ENCODE results near the gene PTGFRN.

PTGFRN gene

GRCh38 chr1:117001254-117001927 is 91.7 kb downstream of the PTGFRN start, which contains the start of gene CD101:
TSS of gene CD101 (plus strand) at chr1:117001760. CDS start at chr1:117001818, 58 bp downstream.
- Histone ChIP-seq H3K4me1 (ENCODE audit: control insufficient read depth, insufficient read depth, low read length) (peaks cover 5% of the 10 kb centered on the region), H3K9me3 (ENCODE audit: control insufficient read depth, low read length) (no peaks in the 10 kb centered on the region), H3K4me3 (ENCODE audit: low read length) (no peak within 1 kb of the TSS), H3K36me3 (ENCODE audit: control insufficient read depth, insufficient read depth, low read length) (no peaks in the 10 kb centered on the region), H3K27me3 (ENCODE audit: control insufficient read depth, insufficient read depth, low read length) (no peaks in the 10 kb centered on the region), H3K9ac (ENCODE audit: low read length) (no peak within 1 kb of the TSS)

- Histone ChIP-seq H3K9me3 (ENCODE audit: control insufficient read depth, low read length) (no peaks in the 10 kb centered on the region), H3K4me3 (ENCODE audit: low read length) (no peak overlapping the region), H3K27me3 (ENCODE audit: control insufficient read depth, insufficient read depth, low read length) (no peaks in the 10 kb centered on the region), H3K9ac (ENCODE audit: low read length) (no peak overlapping the region), H3K36me3 (ENCODE audit: control insufficient read depth, insufficient read depth, low read length) (no peaks in the 10 kb centered on the region), H3K4me1 (ENCODE audit: control insufficient read depth, insufficient read depth, low read length) (peaks cover 5% of the 10 kb centered on the region)
Observed at GRCh38 chr1:117003223-117003875, 93.6 kb downstream of the PTGFRN start.

- Histone ChIP-seq H3K36me3 (ENCODE audit: control insufficient read depth, insufficient read depth, low read length) (no peaks in the 10 kb centered on the region), H3K4me3 (ENCODE audit: low read length) (no peak overlapping the region), H3K9me3 (ENCODE audit: control insufficient read depth, low read length) (no peaks in the 10 kb centered on the region), H3K4me1 (ENCODE audit: control insufficient read depth, insufficient read depth, low read length) (no peaks in the 10 kb centered on the region), H3K27me3 (ENCODE audit: control insufficient read depth, insufficient read depth, low read length) (no peaks in the 10 kb centered on the region), H3K9ac (ENCODE audit: low read length) (no peak overlapping the region)
Observed at GRCh38 chr1:117007719-117008013, 98.0 kb downstream of the PTGFRN start.

- Histone ChIP-seq H3K9me3 (ENCODE audit: control insufficient read depth, low read length) (no peaks in the 10 kb centered on the region), H3K36me3 (ENCODE audit: control insufficient read depth, insufficient read depth, low read length) (no peaks in the 10 kb centered on the region), H3K4me3 (ENCODE audit: low read length) (no peak overlapping the region), H3K9ac (ENCODE audit: low read length) (no peak overlapping the region), H3K4me1 (ENCODE audit: control insufficient read depth, insufficient read depth, low read length) (no peaks in the 10 kb centered on the region), H3K27me3 (ENCODE audit: control insufficient read depth, insufficient read depth, low read length) (no peaks in the 10 kb centered on the region)
Observed at GRCh38 chr1:117008656-117009055, 98.9 kb downstream of the PTGFRN start.

GRCh38 chr1:117009132-117009531 is 99.4 kb downstream of the PTGFRN start:
- H3K9ac ChIP-seq (ENCODE audit: low read length), result no peak overlapping the region
- H3K4me1 ChIP-seq (ENCODE audit: control insufficient read depth, insufficient read depth, low read length), result no peaks in the 10 kb centered on the region
- H3K36me3 ChIP-seq (ENCODE audit: control insufficient read depth, insufficient read depth, low read length), result no peaks in the 10 kb centered on the region
- no peaks in the 10 kb centered on the region for H3K27me3 ChIP-seq (ENCODE audit: control insufficient read depth, insufficient read depth, low read length)
- H3K9me3 ChIP-seq (ENCODE audit: control insufficient read depth, low read length), result no peaks in the 10 kb centered on the region
- H3K4me3 ChIP-seq (ENCODE audit: low read length), result no peak overlapping the region

- Histone ChIP-seq H3K9me3 (ENCODE audit: control insufficient read depth, low read length) (no peaks in the 10 kb centered on the region), H3K27me3 (ENCODE audit: control insufficient read depth, insufficient read depth, low read length) (no peaks in the 10 kb centered on the region), H3K9ac (ENCODE audit: low read length) (no peak overlapping the region), H3K4me1 (ENCODE audit: control insufficient read depth, insufficient read depth, low read length) (no peaks in the 10 kb centered on the region), H3K36me3 (ENCODE audit: control insufficient read depth, insufficient read depth, low read length) (no peaks in the 10 kb centered on the region), H3K4me3 (ENCODE audit: low read length) (no peak overlapping the region)
Observed at GRCh38 chr1:117010310-117010969, 100.7 kb downstream of the PTGFRN start.

GRCh38 chr1:117011334-117011733 is 101.6 kb downstream of the PTGFRN start:
- H3K4me1 ChIP-seq (ENCODE audit: control insufficient read depth, insufficient read depth, low read length), result no peaks in the 10 kb centered on the region

GRCh38 chr1:117013309-117013858 is 103.7 kb downstream of the PTGFRN start:
- H3K4me1 ChIP-seq (ENCODE audit: control insufficient read depth, insufficient read depth, low read length), result no peaks in the 10 kb centered on the region
- H3K9ac ChIP-seq (ENCODE audit: low read length), result no peak overlapping the region
- H3K9me3 ChIP-seq (ENCODE audit: control insufficient read depth, low read length), result no peaks in the 10 kb centered on the region

More at GRCh38 chr1:117011334-117011733, 101.6 kb downstream of the PTGFRN start:
- no peak overlapping the region for H3K4me3 ChIP-seq (ENCODE audit: low read length)
- H3K27me3 ChIP-seq (ENCODE audit: control insufficient read depth, insufficient read depth, low read length), result no peaks in the 10 kb centered on the region
- H3K36me3 ChIP-seq (ENCODE audit: control insufficient read depth, insufficient read depth, low read length), result no peaks in the 10 kb centered on the region
- H3K9me3 ChIP-seq (ENCODE audit: control insufficient read depth, low read length), result no peaks in the 10 kb centered on the region
- no peak overlapping the region for H3K9ac ChIP-seq (ENCODE audit: low read length)

GRCh38 chr1:117014209-117014608 is 104.5 kb downstream of the PTGFRN start:
- no peaks in the 10 kb centered on the region for H3K9me3 ChIP-seq (ENCODE audit: control insufficient read depth, low read length)
- H3K27me3 ChIP-seq (ENCODE audit: control insufficient read depth, insufficient read depth, low read length), result no peaks in the 10 kb centered on the region
- H3K36me3 ChIP-seq (ENCODE audit: control insufficient read depth, insufficient read depth, low read length), result no peaks in the 10 kb centered on the region
- H3K4me1 ChIP-seq (ENCODE audit: control insufficient read depth, insufficient read depth, low read length), result no peaks in the 10 kb centered on the region
- H3K4me3 ChIP-seq (ENCODE audit: low read length), result no peak overlapping the region
- no peak overlapping the region for H3K9ac ChIP-seq (ENCODE audit: low read length)

More at GRCh38 chr1:117013309-117013858, 103.7 kb downstream of the PTGFRN start:
- Histone ChIP-seq H3K36me3 (ENCODE audit: control insufficient read depth, insufficient read depth, low read length) (no peaks in the 10 kb centered on the region), H3K27me3 (ENCODE audit: control insufficient read depth, insufficient read depth, low read length) (no peaks in the 10 kb centered on the region), H3K4me3 (ENCODE audit: low read length) (no peak overlapping the region)

- H3K27me3 ChIP-seq (ENCODE audit: control insufficient read depth, insufficient read depth, low read length), result no peaks in the 10 kb centered on the region
- H3K4me3 ChIP-seq (ENCODE audit: low read length), result no peak overlapping the region
- H3K4me1 ChIP-seq (ENCODE audit: control insufficient read depth, insufficient read depth, low read length), result no peaks in the 10 kb centered on the region
- H3K9me3 ChIP-seq (ENCODE audit: control insufficient read depth, low read length), result no peaks in the 10 kb centered on the region
- H3K36me3 ChIP-seq (ENCODE audit: control insufficient read depth, insufficient read depth, low read length), result no peaks in the 10 kb centered on the region
- no peak overlapping the region for H3K9ac ChIP-seq (ENCODE audit: low read length)
Observed at GRCh38 chr1:117015724-117016123, 106.0 kb downstream of the PTGFRN start.

- Histone ChIP-seq H3K27me3 (ENCODE audit: control insufficient read depth, insufficient read depth, low read length) (no peaks in the 10 kb centered on the region), H3K4me3 (ENCODE audit: low read length) (no peak overlapping the region), H3K9me3 (ENCODE audit: control insufficient read depth, low read length) (no peaks in the 10 kb centered on the region), H3K9ac (ENCODE audit: low read length) (no peak overlapping the region), H3K36me3 (ENCODE audit: control insufficient read depth, insufficient read depth, low read length) (no peaks in the 10 kb centered on the region), H3K4me1 (ENCODE audit: control insufficient read depth, insufficient read depth, low read length) (no peaks in the 10 kb centered on the region)
Observed at GRCh38 chr1:117017062-117017461, 107.3 kb downstream of the PTGFRN start.

- Histone ChIP-seq H3K4me3 (ENCODE audit: low read length) (no peak overlapping the region), H3K27me3 (ENCODE audit: control insufficient read depth, insufficient read depth, low read length) (no peaks in the 10 kb centered on the region)
Observed at GRCh38 chr1:117017648-117018047, 107.9 kb downstream of the PTGFRN start.

More at GRCh38 chr1:117017648-117018047, 107.9 kb downstream of the PTGFRN start:
- Histone ChIP-seq H3K9me3 (ENCODE audit: control insufficient read depth, low read length) (no peaks in the 10 kb centered on the region), H3K36me3 (ENCODE audit: control insufficient read depth, insufficient read depth, low read length) (no peaks in the 10 kb centered on the region), H3K4me1 (ENCODE audit: control insufficient read depth, insufficient read depth, low read length) (no peaks in the 10 kb centered on the region), H3K9ac (ENCODE audit: low read length) (no peak overlapping the region)
